22Rv1 (cell line): ENCODE measurements around the gene VIPR1.

Experiments
- H3K27ac ChIP-seq: fragments of 450-650 bp; 2 replicates; pipeline ENCODE4 v1.5.1; 2017
- CTCF ChIP-seq: fragments of 450-650 bp; IDR thresholded peaks from 2 replicates; pipeline ENCODE4 v1.5.1; 2017; ENCODE audit warnings: mild to moderate bottlenecking
- ZFX ChIP-seq: fragments of 450-650 bp; IDR thresholded peaks from 2 replicates; pipeline ENCODE4 v1.6.1; 2017; ENCODE audit warnings: antibody characterized with exemption, borderline replicate concordance

The VIPR1 gene

GRCh38 chr3:42530073-42530472 is 27.6 kb downstream of the VIPR1 start:
- H3K27ac ChIP-seq = no peak overlapping the region
- TF ChIP-seq CTCF (no peak), ZFX (no peak)

GRCh38 chr3:42531470-42531869 is 29.0 kb downstream of the VIPR1 start:
- TF ChIP-seq CTCF (no peak), ZFX (no peak)
- no peak overlapping the region for H3K27ac ChIP-seq

GRCh38 chr3:42532229-42532628 is 29.8 kb downstream of the VIPR1 start:
- no peak overlapping the region for H3K27ac ChIP-seq

GRCh38 chr3:42533161-42533897 is 30.9 kb downstream of the VIPR1 start:
- TF ChIP-seq CTCF (no peak), ZFX (no peak)
- H3K27ac ChIP-seq = no peak overlapping the region

More at GRCh38 chr3:42532229-42532628, 29.8 kb downstream of the VIPR1 start:
- TF ChIP-seq CTCF = no peak

- no peak for TF ChIP-seq ZFX
- peak; percentile 76 for TF ChIP-seq CTCF
- no peak overlapping the region for H3K27ac ChIP-seq
Measured at GRCh38 chr3:42535981-42536784, 33.7 kb downstream of the VIPR1 start.

GRCh38 chr3:42537350-42537749 is 34.9 kb downstream of the VIPR1 start:
- H3K27ac ChIP-seq = no peak overlapping the region
- TF ChIP-seq ZFX (no peak), CTCF (no peak)
